Ovary (tissue), 9 donors: ENCODE measurements around the gene ARFGAP1. TPM values are rescaled to one million over a fixed set of nuclear protein-coding genes. Genes with fewer than 3 reads are reported as not detected.

Source experiments
- DNase-seq, 5 donors: peaks; one replicate each; pipeline ENCODE4 v3.0.0-alpha.2; 2019 to 2020
- H3K27ac ChIP-seq, 2 donors: fragments of 200-600 bp; one replicate each; pipeline versions ENCODE4 v1.5.1 to v1.8.0; 2019 to 2022
- H3K27me3 ChIP-seq: fragments of 200-600 bp; one replicate; pipeline ENCODE4 v1.8.0; 2022
- H3K36me3 ChIP-seq: fragments of 200-600 bp; sonication (generic); one replicate; pipeline ENCODE4 v1.5.1; 2019
- H3K4me1 ChIP-seq: one replicate; pipeline ENCODE4 v1.8.1; 2013; ENCODE audit warnings: mild to moderate bottlenecking, moderate library complexity; ENCODE audit not compliant: insufficient read depth
- H3K4me3 ChIP-seq: fragments of 200-600 bp; sonication (generic); one replicate; pipeline ENCODE4 v1.5.1; 2017
- H3K9me3 ChIP-seq, 2 donors: fragments of 200-600 bp in 1 of 2; sonication (generic) in 1 of 2; one replicate each; pipeline versions ENCODE4 v1.5.1 to v1.8.1; 2013 to 2019; ENCODE audit warnings: mild to moderate bottlenecking in 1 of 2, moderate library complexity in 1 of 2
- CTCF ChIP-seq, 3 donors: fragments of 450-650 bp in 2 of 3; fragments of 200-600 bp in 1 of 3; IDR thresholded peaks; one replicate each; pipeline versions ENCODE4 v1.5.1 to v1.8.0; 2016 to 2022; ENCODE audit warnings: antibody characterized with exemption in 3 of 3, mild to moderate bottlenecking in 1 of 3
- EP300 ChIP-seq: sonication (generic); formaldehyde crosslinking; IDR thresholded peaks from one replicate; pipeline ENCODE4 v1.6.1; 2017; ENCODE audit warnings: antibody characterized with exemption
- POLR2A ChIP-seq: fragments of 450-650 bp; IDR thresholded peaks from one replicate; pipeline ENCODE4 v1.6.1; 2017; ENCODE audit warnings: antibody characterized with exemption, mild to moderate bottlenecking, moderate library complexity
- WGBS, 3 donors: extraction: QIAGEN DNeasy Blood & Tissue Kit in 1 of 3; methylation state at CpG; one replicate each; pipeline versions ENCODE4 v1.1.5 to v1.1.7; 2013 to 2017; 5-methylcytosine and 5-hydroxymethylcytosine counted together
- intact Hi-C, 4 donors: fragments of 100-400 bp; cut with DNase I; formaldehyde crosslinking; loops; one replicate each; pipeline versions ENCODE4 v1.11.0 to v1.15.1; 2022 to 2023
- polyA plus RNA-seq, 2 donors: library from polyadenylated mRNA; stranded (reverse); fragments of 200-250 nt in 1 of 2; fragments of 350-450 nt in 1 of 2; fragmentation: Illumina TruSeq in 1 of 2; extraction: RNeasy Lipid Tissue Mini Kit (QIAGEN cat#74804) in 1 of 2; gene quantifications; one replicate each; pipeline ENCODE4 v1.2.3, GENCODE V29; 2013 to 2014
- total RNA-seq, 7 donors: library from RNA; depleted of rRNA in 2 of 7; stranded (reverse); fragments of >200 nt in 2 of 7; fragmentation: NEBNext Ultra II Directional in 3 of 7; extraction: Animal tissue kit (Norgen Biotek cat#: 25700) in 3 of 7; gene quantifications; one replicate each; pipeline versions ENCODE4 v1.1.0 to v1.2.4, GENCODE V29; 2016 to 2023
- donor health status: DM: no; HTN: no; CAD: no; lungs with moderate emphysema.
- donor health status: DM: no; HTN: no; CAD: no.
- donor health status: Bipolar disorder and iron deficiency.
- donor health status: DM: yes; HTN: yes; CAD: no.
- donor health status: DM: no; HTN: no; CAD: no.
- donor health status: DM: yes; HTN: yes; CAD: no.

ARFGAP1 gene
- total and polyA plus RNA-seq, 9 donors = 18.9 to 80.2 (median 68.7) TPM

DNA sequence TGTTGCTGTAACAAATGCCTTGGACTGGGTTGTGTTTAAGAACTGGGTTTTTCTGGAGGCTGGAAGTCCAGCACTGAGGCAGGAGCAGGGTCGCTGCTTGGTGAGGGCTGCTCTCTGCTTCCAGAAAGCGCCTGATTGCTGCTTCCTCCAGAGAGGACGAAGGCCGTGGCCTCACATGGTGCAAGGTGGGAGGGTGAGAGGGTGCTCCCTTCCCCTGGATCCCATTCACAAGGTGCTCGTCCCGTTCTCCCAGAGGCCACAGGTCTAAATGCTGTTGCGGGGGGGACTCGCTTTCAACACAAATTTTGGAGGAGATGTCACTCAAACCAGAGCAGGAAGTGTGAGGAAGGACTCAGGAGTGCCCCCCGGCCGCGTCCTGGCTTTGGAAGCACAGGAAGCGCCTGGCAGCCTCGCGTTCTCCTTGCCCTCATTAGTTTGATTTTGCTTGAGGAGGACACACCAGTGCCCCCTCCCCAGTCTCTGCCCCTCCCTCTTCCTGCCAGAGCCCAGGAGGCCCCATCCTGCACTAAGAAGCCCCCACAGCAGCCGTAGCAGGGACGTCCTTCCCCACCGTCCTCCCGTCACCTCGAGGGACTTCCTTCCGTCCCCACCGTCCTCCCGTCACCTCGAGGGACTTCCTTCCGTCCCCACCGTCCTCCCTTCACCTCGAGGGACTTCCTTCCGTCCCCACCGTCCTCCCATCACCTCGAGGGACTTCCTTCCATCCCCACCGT lies 10.7 kb upstream of the ARFGAP1 start:
- H3K36me3 ChIP-seq = no peaks in the 10 kb centered on the region
- no peaks in the 10 kb centered on the region for H3K27me3 ChIP-seq
- no peak overlapping the region for H3K4me3 ChIP-seq
- intact Hi-C loops = no loop called here
- TF ChIP-seq POLR2A (no peak), EP300 (no peak), CTCF (IDR thresholded peaks at IDR 0.05) (no peak)
- no peaks in the 10 kb centered on the region for H3K4me1 ChIP-seq
- no peak for DNase-seq
- WGBS, 3 donors = 43 to 49% (median 48%) methylated on average over 30 of the region's 30 CpGs
- H3K27ac ChIP-seq = no peak overlapping the region
- H3K9me3 ChIP-seq = no peaks in the 10 kb centered on the region

GRCh38 chr20:63262836-63263235 lies 9.8 kb upstream of the ARFGAP1 start:
- no peak for DNase-seq
- H3K4me3 ChIP-seq = no peak overlapping the region
- intact Hi-C loops = no loop called here
- no peaks in the 10 kb centered on the region for H3K4me1 ChIP-seq
- no peak for TF ChIP-seq POLR2A
- TF ChIP-seq CTCF (IDR thresholded peaks at IDR 0.05) = no peak
- TF ChIP-seq EP300 = no peak
- no peak overlapping the region for H3K27ac ChIP-seq
- no peaks in the 10 kb centered on the region for H3K27me3 ChIP-seq
- 67 to 82% (median 82%) methylated on average over 9 of the region's 9 CpGs for WGBS, 3 donors
- H3K36me3 ChIP-seq = no peaks in the 10 kb centered on the region
- H3K9me3 ChIP-seq = no peaks in the 10 kb centered on the region

DNA sequence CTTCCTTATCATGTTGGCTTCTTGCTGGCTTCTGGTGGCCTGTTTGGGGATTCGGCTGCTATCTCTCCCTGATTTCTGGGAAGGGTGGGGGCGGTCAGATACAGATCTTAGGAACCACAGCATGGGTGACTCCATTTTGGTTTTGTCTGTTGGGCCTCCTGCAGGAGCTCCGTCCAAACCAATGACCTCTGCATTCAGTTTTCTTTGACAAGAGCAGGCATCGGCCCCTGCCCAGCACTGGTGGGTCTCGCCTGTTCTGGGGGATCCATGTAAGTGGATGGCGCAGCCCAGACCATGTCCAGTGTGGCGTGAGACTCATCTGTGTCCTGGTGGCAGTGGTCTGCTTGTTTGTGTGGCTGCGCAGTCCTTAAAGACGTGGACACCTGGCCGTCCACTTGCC lies 8.6 kb upstream of the ARFGAP1 start:
- Histone ChIP-seq H3K27me3 (no peaks in the 10 kb centered on the region), H3K4me3 (no peak overlapping the region), H3K4me1 (no peaks in the 10 kb centered on the region), H3K27ac (no peak overlapping the region), H3K36me3 (no peaks in the 10 kb centered on the region), H3K9me3 (no peaks in the 10 kb centered on the region)
- no peak for DNase-seq
- 66 to 88% (median 69%) methylated on average over 10 of the region's 10 CpGs for WGBS, 3 donors
- TF ChIP-seq EP300 (no peak), CTCF (IDR thresholded peaks at IDR 0.05) (no peak), POLR2A (no peak)
- intact Hi-C loops = no loop called here

DNA sequence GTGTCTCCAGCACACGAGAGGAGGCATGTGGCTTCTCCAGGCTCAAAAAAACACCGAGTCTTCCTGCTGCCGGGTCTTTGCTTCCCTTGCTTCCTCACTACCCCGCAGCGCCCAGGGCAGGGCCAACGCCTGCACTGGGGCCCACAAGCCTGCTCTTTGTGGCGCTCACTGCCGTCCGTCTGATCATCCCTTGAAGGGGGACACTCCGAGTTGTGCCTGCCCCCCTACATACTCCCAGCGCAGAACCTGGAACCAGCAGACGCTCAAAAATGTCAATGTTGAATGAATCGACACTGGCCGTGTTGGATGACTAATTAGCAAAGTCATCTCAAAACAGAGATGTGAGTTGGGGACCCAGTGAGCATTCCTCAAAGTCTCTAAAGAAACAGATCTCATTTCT lies 8.1 kb upstream of the ARFGAP1 start:
- no peak for DNase-seq
- TF ChIP-seq POLR2A = no peak
- TF ChIP-seq CTCF (IDR thresholded peaks at IDR 0.05) = no peak
- no peak for TF ChIP-seq EP300
- no peaks in the 10 kb centered on the region for H3K9me3 ChIP-seq
- intact Hi-C loops = no loop called here
- no peaks in the 10 kb centered on the region for H3K36me3 ChIP-seq
- 10 to 21% (median 14%) methylated on average over 14 of the region's 14 CpGs for WGBS, 3 donors
- no peak overlapping the region for H3K27ac ChIP-seq
- H3K4me1 ChIP-seq = no peaks in the 10 kb centered on the region
- H3K27me3 ChIP-seq = no peaks in the 10 kb centered on the region
- no peak overlapping the region for H3K4me3 ChIP-seq
